AG20443 (cell line): ENCODE data around the gene FAM168B.
"Not testable (repeated sequence)": the region's sequence is repeated elsewhere in the genome, so short reads cannot be mapped to it uniquely, and the experiment has no call there.

ENCODE experiments used
- DNase-seq: peaks from one replicate; pipeline ENCODE4 v3.0.0; 2012; ENCODE audit warnings: low spot score, mixed read lengths

Gene FAM168B

GRCh38 chr2:131093006-131093695, at the start of gene FAM168B:
FAM168B (minus strand) TSS chr2:131093460; CDS start chr2:131082646, 10,814 bp downstream.
- DNase-seq = peak; percentile 96

- DNase-seq = no peak
Measured at GRCh38 chr2:131142849-131143248, 49.6 kb upstream of the FAM168B start.

GRCh38 chr2:131140581-131140980, 47.3 kb upstream of the FAM168B start:
- no peak for DNase-seq

GRCh38 chr2:131132729-131133128, 39.5 kb upstream of the FAM168B start:
- no peak for DNase-seq

- no peak for DNase-seq
Measured at GRCh38 chr2:131130298-131130596, 37.0 kb upstream of the FAM168B start.

GRCh38 chr2:131127981-131128380, 34.7 kb upstream of the FAM168B start:
- DNase-seq = no peak

GRCh38 chr2:131127076-131127475, 33.8 kb upstream of the FAM168B start:
- DNase-seq = no peak

- no peak for DNase-seq
Measured at GRCh38 chr2:131126436-131126835, 33.2 kb upstream of the FAM168B start.

- DNase-seq = no peak
Measured at GRCh38 chr2:131125195-131125757, 32.0 kb upstream of the FAM168B start.

GRCh38 chr2:131123192-131123591, 29.9 kb upstream of the FAM168B start:
- no peak for DNase-seq

- no peak for DNase-seq
Measured at GRCh38 chr2:131122496-131122895, 29.2 kb upstream of the FAM168B start.

- DNase-seq = no peak
Measured at GRCh38 chr2:131121464-131121863, 28.2 kb upstream of the FAM168B start.

- no peak for DNase-seq
Measured at GRCh38 chr2:131120815-131121317, 27.6 kb upstream of the FAM168B start.

- DNase-seq = no peak
Measured at GRCh38 chr2:131115752-131116151, 22.5 kb upstream of the FAM168B start.

- not testable (repeated sequence) for DNase-seq
Measured at GRCh38 chr2:131114950-131115349, 21.7 kb upstream of the FAM168B start.

GRCh38 chr2:131113566-131114227, 20.4 kb upstream of the FAM168B start:
- DNase-seq = no peak

- no peak for DNase-seq
Measured at GRCh38 chr2:131112529-131112928, 19.3 kb upstream of the FAM168B start.

- DNase-seq = peak; percentile 71
Measured at GRCh38 chr2:131105950-131106801, 12.9 kb upstream of the FAM168B start.

GRCh38 chr2:131105156-131105949, 12.1 kb upstream of the FAM168B start, which contains the start of gene PLEKHB2:
PLEKHB2 (plus strand) TSS chr2:131105336; CDS start chr2:131120942, 15,606 bp downstream.
- DNase-seq = peak; percentile 99

- DNase-seq = peak; percentile 77
Measured at GRCh38 chr2:131104487-131105155, 11.4 kb upstream of the FAM168B start.

GRCh38 chr2:131103165-131103564, 9.9 kb upstream of the FAM168B start:
- DNase-seq = no peak
